ENCODE data around the gene ZNF438. TPM values are rescaled to one million over a fixed set of nuclear protein-coding genes. Genes with fewer than 3 reads are reported as not detected.

The ZNF438 gene, protein sequence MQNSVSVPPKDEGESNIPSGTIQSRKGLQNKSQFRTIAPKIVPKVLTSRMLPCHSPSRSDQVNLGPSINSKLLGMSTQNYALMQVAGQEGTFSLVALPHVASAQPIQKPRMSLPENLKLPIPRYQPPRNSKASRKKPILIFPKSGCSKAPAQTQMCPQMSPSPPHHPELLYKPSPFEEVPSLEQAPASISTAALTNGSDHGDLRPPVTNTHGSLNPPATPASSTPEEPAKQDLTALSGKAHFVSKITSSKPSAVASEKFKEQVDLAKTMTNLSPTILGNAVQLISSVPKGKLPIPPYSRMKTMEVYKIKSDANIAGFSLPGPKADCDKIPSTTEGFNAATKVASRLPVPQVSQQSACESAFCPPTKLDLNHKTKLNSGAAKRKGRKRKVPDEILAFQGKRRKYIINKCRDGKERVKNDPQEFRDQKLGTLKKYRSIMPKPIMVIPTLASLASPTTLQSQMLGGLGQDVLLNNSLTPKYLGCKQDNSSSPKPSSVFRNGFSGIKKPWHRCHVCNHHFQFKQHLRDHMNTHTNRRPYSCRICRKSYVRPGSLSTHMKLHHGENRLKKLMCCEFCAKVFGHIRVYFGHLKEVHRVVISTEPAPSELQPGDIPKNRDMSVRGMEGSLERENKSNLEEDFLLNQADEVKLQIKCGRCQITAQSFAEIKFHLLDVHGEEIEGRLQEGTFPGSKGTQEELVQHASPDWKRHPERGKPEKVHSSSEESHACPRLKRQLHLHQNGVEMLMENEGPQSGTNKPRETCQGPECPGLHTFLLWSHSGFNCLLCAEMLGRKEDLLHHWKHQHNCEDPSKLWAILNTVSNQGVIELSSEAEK
- total RNA-seq (2022; extraction: Qiagen RNA extraction) = 1.6 to 1.9 TPM (median 1.7 TPM) in 5 replicates

GRCh38 chr10:31031558-31032257 is at the start of gene ZNF438:
Gene ZNF438 (minus strand): TSS chr10:31031865. CDS start chr10:30877034, 154,831 bp downstream.

Measured in A549 treated with Hydrocortisone at 1 μM for 4 hours (cell line).